Activated CD4-positive, alpha-beta memory T cell treated with anti-CD3 and anti-CD28 coated beads, Interleukin-2, amount 10 ng/mL, durations not matched to agents 7 days and 5 days (primary cell): Measurements from ENCODE around the gene CGN. TPM values are rescaled to one million over a fixed set of nuclear protein-coding genes. Genes with fewer than 3 reads are reported as not detected.
"Not testable (repeated sequence)": the region's sequence is repeated elsewhere in the genome, so short reads cannot be mapped to it uniquely, and the experiment has no call there.

Source experiments
- CTCF ChIA-PET: fragments of 350-600 bp; sonication (Branson Sonifier 250); formaldehyde crosslinking; loops from one replicate; lab custom pipeline; 2021; ENCODE audit warnings: antibody characterized with exemption, inconsistent platforms; lab: Charles Lee
- POLR2A ChIA-PET: fragments of 350-600 bp; sonication (Branson Sonifier 250); formaldehyde crosslinking; loops from one replicate; lab custom pipeline; 2021; ENCODE audit warnings: antibody characterized with exemption; lab: Charles Lee
- DNase-seq: peaks from one replicate; pipeline ENCODE4 v3.0.0-alpha.2; 2020
- H3K27ac Mint-ChIP-seq: one replicate; pipeline ENCODE4 v1.8.0; 2021; ENCODE audit warnings: mild to moderate bottlenecking, mixed read lengths
- H3K27me3 Mint-ChIP-seq: one replicate; pipeline ENCODE4 v1.8.0; 2021; ENCODE audit warnings: mixed read lengths
- H3K36me3 Mint-ChIP-seq: one replicate; pipeline ENCODE4 v1.8.0; 2021; ENCODE audit warnings: low read depth, mixed read lengths
- H3K4me1 Mint-ChIP-seq: one replicate; pipeline ENCODE4 v1.8.0; 2021; ENCODE audit warnings: mixed read lengths
- H3K4me3 Mint-ChIP-seq: one replicate; pipeline ENCODE4 v1.8.0; 2021; ENCODE audit warnings: mild to moderate bottlenecking, mixed read lengths
- H3K9me3 Mint-ChIP-seq: one replicate; pipeline ENCODE4 v1.8.0; 2021; ENCODE audit warnings: mixed read lengths
- total RNA-seq, 2 experiments: library from RNA; stranded (reverse); gene quantifications; one replicate each; pipeline ENCODE4 v1.2.3, GENCODE V29; 2021

Gene CGN
- total RNA-seq, 2 experiments from 2014 or later, result 0.43 to 0.96 TPM

DNA sequence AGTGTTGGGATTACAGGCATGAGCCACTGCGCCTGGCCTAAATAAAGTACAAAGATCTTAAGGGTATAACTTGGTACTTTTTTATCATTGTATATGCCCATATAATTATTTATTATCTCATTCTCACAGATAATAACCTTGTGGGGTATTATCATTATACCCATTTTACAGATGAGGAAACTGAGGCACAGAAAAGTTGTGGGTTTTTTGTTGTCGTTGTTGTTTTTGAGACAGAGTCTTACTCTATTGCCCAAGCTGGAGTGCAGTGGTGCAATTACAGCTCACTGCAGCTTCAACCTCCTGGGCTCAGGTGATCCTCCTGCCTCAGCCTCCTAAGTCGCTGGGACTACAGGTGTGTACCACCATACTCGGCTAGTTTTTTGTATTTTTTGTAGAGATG lies 4.1 kb downstream of the CGN start:
- ChIA-PET CTCF (no interaction called here), POLR2A (no interaction called here)
- Mint-ChIP-seq H3K27ac (no peak overlapping the region), H3K4me1 (peaks cover 24% of the 10 kb centered on the region), H3K9me3 (no peaks in the 10 kb centered on the region), H3K27me3 (peaks cover 7% of the 10 kb centered on the region), H3K4me3 (no peak overlapping the region), H3K36me3 (no peaks in the 10 kb centered on the region)
- DNase-seq, result no peak

DNA sequence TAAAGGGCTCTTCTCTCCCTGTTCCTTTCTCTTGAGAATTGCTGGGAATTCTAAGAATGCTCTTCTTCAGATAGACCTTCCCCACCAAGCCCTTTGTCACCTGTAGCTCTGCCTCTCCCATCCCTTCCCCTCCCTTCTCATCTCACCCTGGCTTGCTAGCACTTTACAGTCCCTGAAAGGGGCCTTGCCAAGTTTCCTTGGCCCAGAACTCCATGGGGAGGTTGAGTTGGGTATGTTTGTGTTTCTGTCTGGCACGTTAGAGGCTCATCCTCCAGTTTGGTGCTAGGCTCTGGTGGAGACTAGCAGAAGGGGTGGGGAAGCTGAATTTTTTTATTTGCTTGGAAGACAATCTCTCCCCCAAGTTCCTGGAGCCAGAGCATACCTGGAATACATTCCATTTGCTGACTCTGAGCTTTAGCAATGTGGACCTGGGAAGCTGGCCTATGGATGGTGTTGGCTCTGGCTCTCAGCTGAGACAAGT lies 4.9 kb downstream of the CGN start:
- H3K36me3 Mint-ChIP-seq, result no peaks in the 10 kb centered on the region
- H3K4me1 Mint-ChIP-seq, result peaks cover 20% of the 10 kb centered on the region
- ChIA-PET POLR2A (no interaction called here), CTCF (interaction anchor here (1.1 kb wide), 1 partner anchor 72 kb away, joined by 4 read pairs; no protein-coding TSS in a partner anchor)
- H3K9me3 Mint-ChIP-seq, result no peaks in the 10 kb centered on the region
- no peak overlapping the region for H3K4me3 Mint-ChIP-seq
- DNase-seq, result no peak
- no peak overlapping the region for H3K27ac Mint-ChIP-seq
- peaks cover 2% of the 10 kb centered on the region for H3K27me3 Mint-ChIP-seq

DNA sequence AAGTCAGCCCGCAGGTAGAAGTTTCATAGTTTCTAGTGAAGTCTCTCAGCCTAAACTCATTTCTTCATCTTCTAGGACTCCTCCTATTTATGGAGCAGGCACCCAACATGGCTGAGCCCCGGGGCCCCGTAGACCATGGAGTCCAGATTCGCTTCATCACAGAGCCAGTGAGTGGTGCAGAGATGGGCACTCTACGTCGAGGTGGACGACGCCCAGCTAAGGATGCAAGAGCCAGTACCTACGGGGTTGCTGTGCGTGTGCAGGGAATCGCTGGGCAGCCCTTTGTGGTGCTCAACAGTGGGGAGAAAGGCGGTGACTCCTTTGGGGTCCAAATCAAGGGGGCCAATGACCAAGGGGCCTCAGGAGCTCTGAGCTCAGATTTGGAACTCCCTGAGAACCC lies 7.2 kb downstream of the CGN start:
- no peak for DNase-seq
- Mint-ChIP-seq H3K9me3 (no peaks in the 10 kb centered on the region), H3K27me3 (peaks cover 2% of the 10 kb centered on the region), H3K4me3 (no peak overlapping the region), H3K36me3 (no peaks in the 10 kb centered on the region), H3K27ac (no peak overlapping the region), H3K4me1 (peaks cover 7% of the 10 kb centered on the region)
- ChIA-PET POLR2A (interaction anchor here (0.9 kb wide), 1 partner anchor 16 kb away, joined by 3 read pairs; no protein-coding TSS in a partner anchor), CTCF (no interaction called here)

DNA sequence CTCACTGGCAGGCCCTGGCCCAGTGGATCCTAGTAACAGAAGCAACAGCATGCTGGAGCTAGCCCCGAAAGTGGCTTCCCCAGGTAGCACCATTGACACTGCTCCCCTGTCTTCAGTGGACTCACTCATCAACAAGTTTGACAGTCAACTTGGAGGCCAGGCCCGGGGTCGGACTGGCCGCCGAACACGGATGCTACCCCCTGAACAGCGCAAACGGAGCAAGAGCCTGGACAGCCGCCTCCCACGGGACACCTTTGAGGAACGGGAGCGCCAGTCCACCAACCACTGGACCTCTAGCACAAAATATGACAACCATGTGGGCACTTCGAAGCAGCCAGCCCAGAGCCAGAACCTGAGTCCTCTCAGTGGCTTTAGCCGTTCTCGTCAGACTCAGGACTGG lies 7.7 kb downstream of the CGN start:
- POLR2A ChIA-PET, result no interaction called here
- no peak for DNase-seq
- CTCF ChIA-PET, result no interaction called here

DNA sequence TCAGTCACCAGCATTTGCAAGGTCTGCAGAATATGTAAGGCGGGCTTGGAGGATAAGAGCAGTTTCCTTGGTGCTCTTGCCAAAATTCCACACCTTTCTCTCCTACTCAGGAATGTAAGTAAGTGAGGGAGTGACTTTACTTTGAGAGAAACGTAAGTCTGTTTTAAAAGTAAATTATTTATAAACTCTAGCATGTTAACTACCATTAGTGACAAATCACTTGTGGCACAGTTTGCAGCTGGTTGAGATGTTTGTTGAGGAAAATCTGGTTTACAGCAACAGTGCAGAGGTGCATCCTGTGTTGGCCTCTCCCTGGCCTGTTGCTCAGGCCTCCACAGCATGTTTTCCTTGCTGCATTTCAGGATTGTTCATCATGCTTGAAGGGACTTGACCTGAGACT lies 8.5 kb downstream of the CGN start:
- no peak for DNase-seq
- ChIA-PET POLR2A (no interaction called here), CTCF (interaction anchor here (1.6 to 1.7 kb wide), 2 partner anchors 9 to 16 kb away, joined by 5 read pairs; partner anchors contain the start of gene CGN)
- H3K4me1 Mint-ChIP-seq, result no peaks in the 10 kb centered on the region
- H3K9me3 Mint-ChIP-seq, result no peaks in the 10 kb centered on the region
- no peaks in the 10 kb centered on the region for H3K36me3 Mint-ChIP-seq
- no peak overlapping the region for H3K4me3 Mint-ChIP-seq
- no peaks in the 10 kb centered on the region for H3K27me3 Mint-ChIP-seq
- H3K27ac Mint-ChIP-seq, result no peak overlapping the region

More for the DNA sequence above, 7.7 kb downstream of the CGN start:
- H3K27ac Mint-ChIP-seq, result no peak overlapping the region
- H3K4me3 Mint-ChIP-seq, result no peak overlapping the region
- H3K27me3 Mint-ChIP-seq, result peaks cover 2% of the 10 kb centered on the region
- no peaks in the 10 kb centered on the region for H3K9me3 Mint-ChIP-seq
- no peaks in the 10 kb centered on the region for H3K36me3 Mint-ChIP-seq
- peaks cover 2% of the 10 kb centered on the region for H3K4me1 Mint-ChIP-seq

DNA sequence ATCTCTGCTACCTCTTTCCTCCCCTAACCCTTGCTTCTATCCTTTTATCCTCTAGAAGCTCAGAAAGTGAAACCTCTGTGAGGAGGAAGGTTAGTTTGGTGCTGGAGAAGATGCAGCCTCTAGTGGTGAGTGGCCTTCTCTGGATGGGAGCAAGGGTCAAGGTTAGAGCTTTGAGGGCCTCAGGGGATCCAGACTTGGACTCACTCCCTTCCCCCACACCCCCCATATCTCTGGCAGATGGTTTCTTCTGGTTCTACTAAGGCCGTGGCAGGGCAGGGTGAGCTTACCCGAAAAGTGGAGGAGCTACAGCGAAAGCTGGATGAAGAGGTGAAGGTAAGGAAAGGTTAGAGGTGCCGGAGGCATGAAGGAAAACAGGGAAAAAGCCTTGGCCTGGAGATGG lies 9.2 kb downstream of the CGN start:
- no peaks in the 10 kb centered on the region for H3K27me3 Mint-ChIP-seq
- no peak overlapping the region for H3K4me3 Mint-ChIP-seq
- ChIA-PET POLR2A (interaction anchor here (1.0 kb wide), 1 partner anchor 8 kb away, joined by 3 read pairs; no protein-coding TSS in a partner anchor), CTCF (interaction anchor here (1.6 to 1.7 kb wide), 2 partner anchors 10 to 15 kb away, joined by 5 read pairs; partner anchors contain the start of gene CGN)
- no peaks in the 10 kb centered on the region for H3K36me3 Mint-ChIP-seq
- no peaks in the 10 kb centered on the region for H3K9me3 Mint-ChIP-seq
- no peaks in the 10 kb centered on the region for H3K4me1 Mint-ChIP-seq
- DNase-seq, result no peak
- no peak overlapping the region for H3K27ac Mint-ChIP-seq

DNA sequence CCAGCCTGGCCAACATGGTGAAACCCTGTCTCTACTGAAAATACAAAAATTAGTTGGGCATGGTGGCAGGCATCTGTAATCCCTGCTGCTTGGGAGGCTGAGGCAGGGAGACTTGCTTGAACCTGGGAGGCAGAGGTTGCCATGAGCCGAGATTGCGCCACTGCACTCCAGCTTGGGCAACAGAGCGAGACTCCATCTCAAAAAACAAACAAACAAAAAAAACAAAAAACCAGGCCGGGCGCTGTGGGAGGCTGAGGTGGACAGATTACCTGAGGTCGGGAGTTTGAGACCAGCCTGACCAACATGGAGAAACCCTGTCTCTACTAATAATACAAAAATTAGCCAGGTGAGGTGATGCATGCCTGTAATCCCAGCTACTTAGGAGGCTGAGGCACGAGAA lies 11.2 kb downstream of the CGN start:
- H3K4me1 Mint-ChIP-seq, CTCF ChIA-PET, H3K27me3 Mint-ChIP-seq, H3K4me3 Mint-ChIP-seq, H3K9me3 Mint-ChIP-seq, POLR2A ChIA-PET, DNase-seq, H3K27ac Mint-ChIP-seq, H3K36me3 Mint-ChIP-seq: not testable (repeated sequence)

DNA sequence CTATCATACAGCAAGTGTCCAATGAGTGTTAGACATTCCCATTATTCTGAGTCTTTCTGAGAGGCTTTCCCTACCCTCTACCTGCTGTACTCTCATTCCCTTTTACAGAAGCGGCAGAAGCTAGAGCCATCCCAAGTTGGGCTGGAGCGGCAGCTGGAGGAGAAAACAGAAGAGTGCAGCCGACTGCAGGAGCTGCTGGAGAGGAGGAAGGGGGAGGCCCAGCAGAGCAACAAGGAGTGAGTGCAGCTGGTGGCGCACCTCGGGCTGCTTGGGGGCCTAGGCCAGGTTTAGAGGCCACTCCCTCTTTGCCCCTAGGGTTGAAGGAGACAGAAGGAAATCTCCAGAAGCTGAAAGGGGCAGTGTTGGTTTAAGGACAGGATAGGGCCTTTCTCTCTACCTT lies 12.1 kb downstream of the CGN start:
- H3K27ac Mint-ChIP-seq, result no peak overlapping the region
- no peak for DNase-seq
- H3K9me3 Mint-ChIP-seq, result no peaks in the 10 kb centered on the region
- no peak overlapping the region for H3K4me3 Mint-ChIP-seq
- H3K27me3 Mint-ChIP-seq, result no peaks in the 10 kb centered on the region
- ChIA-PET CTCF (no interaction called here), POLR2A (no interaction called here)
- H3K36me3 Mint-ChIP-seq, result no peaks in the 10 kb centered on the region
- H3K4me1 Mint-ChIP-seq, result no peaks in the 10 kb centered on the region

DNA sequence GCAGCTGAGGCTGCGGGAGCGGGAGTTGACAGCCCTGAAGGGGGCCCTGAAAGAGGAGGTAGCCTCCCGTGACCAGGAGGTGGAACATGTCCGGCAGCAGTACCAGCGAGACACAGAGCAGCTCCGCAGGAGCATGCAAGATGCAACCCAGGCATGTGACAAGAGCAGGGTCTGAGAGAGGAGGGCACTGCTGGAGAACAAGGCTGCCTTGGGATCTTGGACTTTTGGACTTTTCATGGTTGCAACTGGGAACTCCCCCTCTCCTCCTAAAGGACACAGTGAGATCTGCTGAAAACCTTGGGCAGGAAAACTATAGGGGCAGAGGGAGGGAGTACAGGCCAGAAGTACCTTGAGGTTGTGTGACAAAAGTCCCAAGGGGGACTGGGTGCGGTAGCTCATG lies 13.5 kb downstream of the CGN start:
- H3K9me3 Mint-ChIP-seq, result no peaks in the 10 kb centered on the region
- H3K27ac Mint-ChIP-seq, result no peak overlapping the region
- H3K36me3 Mint-ChIP-seq, result no peaks in the 10 kb centered on the region
- H3K4me1 Mint-ChIP-seq, result no peaks in the 10 kb centered on the region
- H3K27me3 Mint-ChIP-seq, result no peaks in the 10 kb centered on the region
- POLR2A ChIA-PET, result no interaction called here
- CTCF ChIA-PET, result no interaction called here
- no peak overlapping the region for H3K4me3 Mint-ChIP-seq
- no peak for DNase-seq

DNA sequence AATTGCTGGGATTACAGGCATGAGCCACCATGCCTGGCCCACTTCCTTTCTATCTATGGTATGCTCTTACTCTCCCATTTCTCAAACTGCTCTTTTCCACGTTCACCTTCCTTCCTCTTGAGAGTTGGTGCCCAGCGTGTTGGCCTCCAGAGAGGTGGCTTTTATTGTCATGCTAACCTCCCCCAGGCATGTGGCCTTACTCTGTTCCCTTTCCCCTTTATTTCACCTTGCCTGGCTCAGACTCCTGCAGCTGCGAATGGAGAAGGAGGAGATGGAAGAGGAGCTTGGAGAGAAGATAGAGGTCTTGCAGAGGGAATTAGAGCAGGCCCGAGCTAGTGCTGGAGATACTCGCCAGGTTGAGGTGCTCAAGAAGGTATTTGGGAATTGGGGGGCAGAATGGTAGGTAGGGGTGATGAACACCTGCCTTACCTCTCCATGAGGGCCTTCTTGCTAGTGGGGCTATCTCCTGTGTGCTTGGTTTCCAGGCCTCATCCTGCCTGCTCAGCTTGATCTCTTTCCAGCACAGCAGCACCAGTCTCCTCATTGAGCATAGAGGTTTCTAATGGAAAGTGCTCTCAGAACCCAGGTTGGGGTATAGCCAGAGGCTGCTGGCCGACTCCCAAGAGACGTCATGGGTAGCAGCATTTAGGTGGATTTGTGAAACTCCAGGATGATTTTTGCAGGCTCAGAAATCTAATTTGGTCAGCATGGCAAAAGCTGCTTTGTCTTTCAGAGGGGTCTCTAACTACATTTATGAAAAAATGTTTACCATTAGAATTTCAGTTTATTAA lies 15.7 kb downstream of the CGN start:
- no peaks in the 10 kb centered on the region for H3K27me3 Mint-ChIP-seq
- H3K4me3 Mint-ChIP-seq, result no peak overlapping the region
- no peak overlapping the region for H3K27ac Mint-ChIP-seq
- no peaks in the 10 kb centered on the region for H3K9me3 Mint-ChIP-seq
- DNase-seq, result no peak
- CTCF ChIA-PET, result interaction anchor here (0.6 kb wide), 1 partner anchor 62 kb away, joined by 3 read pairs; no protein-coding TSS in a partner anchor
- no peaks in the 10 kb centered on the region for H3K36me3 Mint-ChIP-seq
- POLR2A ChIA-PET, result no interaction called here
- H3K4me1 Mint-ChIP-seq, result no peaks in the 10 kb centered on the region

DNA sequence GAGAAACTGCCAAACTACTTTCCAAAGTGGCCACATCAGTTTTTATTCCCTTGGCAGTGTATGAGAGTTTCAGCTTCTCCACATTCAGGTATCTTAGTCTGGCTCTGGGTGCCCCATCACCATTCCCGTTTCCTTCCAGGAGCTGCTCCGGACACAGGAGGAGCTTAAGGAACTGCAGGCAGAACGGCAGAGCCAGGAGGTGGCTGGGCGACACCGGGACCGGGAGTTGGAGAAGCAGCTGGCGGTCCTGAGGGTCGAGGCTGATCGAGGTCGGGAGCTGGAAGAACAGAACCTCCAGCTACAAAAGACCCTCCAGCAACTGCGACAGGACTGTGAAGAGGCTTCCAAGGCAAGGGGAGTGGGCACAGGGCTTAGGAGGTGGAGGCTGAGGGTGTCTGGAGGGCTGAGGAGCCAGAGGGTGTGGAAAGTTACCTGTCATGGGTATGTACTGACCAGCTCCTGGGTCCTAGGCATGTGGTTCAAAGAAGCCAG lies 18.1 kb downstream of the CGN start:
- DNase-seq, result no peak
- Mint-ChIP-seq H3K36me3 (no peaks in the 10 kb centered on the region), H3K27ac (no peak overlapping the region), H3K27me3 (no peaks in the 10 kb centered on the region), H3K4me1 (no peaks in the 10 kb centered on the region), H3K9me3 (no peaks in the 10 kb centered on the region), H3K4me3 (no peak overlapping the region)
- ChIA-PET POLR2A (no interaction called here), CTCF (no interaction called here)

DNA sequence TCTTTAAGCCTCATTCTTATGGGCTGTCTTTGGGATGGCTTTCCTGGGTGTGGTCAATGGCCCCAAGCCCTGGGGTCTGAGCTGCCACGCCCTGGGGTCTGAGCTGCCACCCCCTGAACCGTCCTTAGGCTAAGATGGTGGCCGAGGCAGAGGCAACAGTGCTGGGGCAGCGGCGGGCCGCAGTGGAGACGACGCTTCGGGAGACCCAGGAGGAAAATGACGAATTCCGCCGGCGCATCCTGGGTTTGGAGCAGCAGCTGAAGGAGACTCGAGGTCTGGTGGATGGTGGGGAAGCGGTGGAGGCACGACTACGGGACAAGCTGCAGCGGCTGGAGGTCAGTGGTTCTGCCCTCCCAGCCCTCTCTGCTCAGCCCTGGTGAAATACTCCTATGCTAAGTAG lies 18.6 kb downstream of the CGN start:
- ChIA-PET CTCF (no interaction called here), POLR2A (interaction anchor here (0.9 kb wide), 1 partner anchor 10 kb away, joined by 3 read pairs; no protein-coding TSS in a partner anchor)
- DNase-seq, result no peak
- Mint-ChIP-seq H3K27ac (no peak overlapping the region), H3K9me3 (no peaks in the 10 kb centered on the region), H3K4me1 (no peaks in the 10 kb centered on the region), H3K27me3 (no peaks in the 10 kb centered on the region), H3K4me3 (no peak overlapping the region), H3K36me3 (no peaks in the 10 kb centered on the region)

DNA sequence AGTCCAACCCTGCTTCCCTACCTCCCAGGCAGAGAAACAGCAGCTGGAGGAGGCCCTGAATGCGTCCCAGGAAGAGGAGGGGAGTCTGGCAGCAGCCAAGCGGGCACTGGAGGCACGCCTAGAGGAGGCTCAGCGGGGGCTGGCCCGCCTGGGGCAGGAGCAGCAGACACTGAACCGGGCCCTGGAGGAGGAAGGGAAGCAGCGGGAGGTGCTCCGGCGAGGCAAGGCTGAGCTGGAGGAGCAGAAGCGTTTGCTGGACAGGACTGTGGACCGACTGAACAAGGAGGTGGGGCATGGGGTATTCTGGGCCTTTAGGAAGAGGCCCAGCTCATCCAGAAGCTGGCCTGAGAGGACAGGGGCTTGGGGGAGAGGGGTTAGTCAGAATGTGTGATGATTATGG lies 19.3 kb downstream of the CGN start:
- no peaks in the 10 kb centered on the region for H3K27me3 Mint-ChIP-seq
- H3K36me3 Mint-ChIP-seq, result no peaks in the 10 kb centered on the region
- ChIA-PET POLR2A (interaction anchor here (0.9 kb wide), 1 partner anchor 9 kb away, joined by 3 read pairs; no protein-coding TSS in a partner anchor), CTCF (no interaction called here)
- H3K9me3 Mint-ChIP-seq, result no peaks in the 10 kb centered on the region
- H3K4me3 Mint-ChIP-seq, result no peak overlapping the region
- H3K4me1 Mint-ChIP-seq, result no peaks in the 10 kb centered on the region
- H3K27ac Mint-ChIP-seq, result no peak overlapping the region
- DNase-seq, result no peak
